IPS DF 4.7 (cell line): ENCODE results near the gene UTP4.
"Not testable (repeated sequence)": the region's sequence is repeated elsewhere in the genome, so short reads cannot be mapped to it uniquely, and the experiment has no call there.

ENCODE experiments used
- DNase-seq: peaks from one replicate; pipeline ENCODE4 v3.0.0-alpha.2; 2013; ENCODE audit warnings: low spot score; ENCODE audit errors: extremely low read depth

The UTP4 gene

GRCh38 chr16:69110406-69110805 lies 22.0 kb upstream of the UTP4 start:
- no peak for DNase-seq

- no peak for DNase-seq
Observed at GRCh38 chr16:69111216-69111875, 21.1 kb upstream of the UTP4 start.

- DNase-seq = no peak
Observed at GRCh38 chr16:69111876-69112230, 20.6 kb upstream of the UTP4 start.

GRCh38 chr16:69112285-69113129 lies 19.9 kb upstream of the UTP4 start:
- no peak for DNase-seq

- DNase-seq = no peak
Observed at GRCh38 chr16:69113216-69113615, 19.2 kb upstream of the UTP4 start.

GRCh38 chr16:69114346-69114975 lies 18.0 kb upstream of the UTP4 start:
- no peak for DNase-seq

- DNase-seq = no peak
Observed at GRCh38 chr16:69114976-69115355, 17.5 kb upstream of the UTP4 start.

- no peak for DNase-seq
Observed at GRCh38 chr16:69115361-69115760, 17.1 kb upstream of the UTP4 start.

GRCh38 chr16:69115837-69116236 lies 16.6 kb upstream of the UTP4 start:
- DNase-seq = no peak

GRCh38 chr16:69116256-69116875 lies 16.1 kb upstream of the UTP4 start:
- no peak for DNase-seq

- no peak for DNase-seq
Observed at GRCh38 chr16:69116906-69117305, 15.5 kb upstream of the UTP4 start.

GRCh38 chr16:69118468-69118867 lies 14.0 kb upstream of the UTP4 start:
- DNase-seq = no peak

GRCh38 chr16:69118994-69119393 lies 13.5 kb upstream of the UTP4 start:
- no peak for DNase-seq

GRCh38 chr16:69119536-69119935 lies 12.9 kb upstream of the UTP4 start:
- no peak for DNase-seq

GRCh38 chr16:69120096-69120664 lies 12.3 kb upstream of the UTP4 start:
- DNase-seq = no peak

GRCh38 chr16:69123910-69124309 lies 8.5 kb upstream of the UTP4 start:
- DNase-seq = no peak

GRCh38 chr16:69124406-69124805 lies 8.0 kb upstream of the UTP4 start:
- not testable (repeated sequence) for DNase-seq

GRCh38 chr16:69124961-69125360 lies 7.5 kb upstream of the UTP4 start:
- not testable (repeated sequence) for DNase-seq

GRCh38 chr16:69126221-69126620 lies 6.2 kb upstream of the UTP4 start:
- no peak for DNase-seq

GRCh38 chr16:69126801-69127200 lies 5.6 kb upstream of the UTP4 start:
- not testable (repeated sequence) for DNase-seq

GRCh38 chr16:69127966-69128510 lies 4.4 kb upstream of the UTP4 start:
- DNase-seq = no peak
